NT2/D1 (cell line): Measurements from ENCODE around the gene GPR17.

Source experiments
- DNase-seq: peaks from one replicate; pipeline ENCODE4 v3.0.0-alpha.2; 2011; ENCODE audit warnings: low read depth, low spot score
- H3K27me3 ChIP-seq: 2 replicates; pipeline ENCODE4 v1.6.0; 2011; ENCODE audit warnings: mild to moderate bottlenecking; ENCODE audit not compliant: insufficient read length, insufficient read depth
- H3K36me3 ChIP-seq: 2 replicates; pipeline ENCODE4 v1.6.1; 2011; ENCODE audit warnings: mild to moderate bottlenecking, low read length, mixed read lengths; ENCODE audit not compliant: insufficient read depth, insufficient read length
- H3K4me1 ChIP-seq: 2 replicates; pipeline ENCODE4 v1.5.1; 2011; ENCODE audit not compliant: insufficient read depth, insufficient read length
- H3K4me3 ChIP-seq: 2 replicates; pipeline ENCODE4 v1.5.1; 2011; ENCODE audit warnings: low read depth; ENCODE audit not compliant: insufficient read length
- H3K9ac ChIP-seq: 2 replicates; pipeline ENCODE4 v1.6.0; 2011; ENCODE audit warnings: low read depth; ENCODE audit not compliant: insufficient read length
- H3K9me3 ChIP-seq: 2 replicates; pipeline ENCODE4 v1.5.1; 2011; ENCODE audit warnings: mild to moderate bottlenecking, low read length; ENCODE audit not compliant: insufficient read depth
- SUZ12 ChIP-seq: IDR thresholded peaks from 2 replicates; pipeline ENCODE4 v1.6.1; 2011; ENCODE audit not compliant: insufficient read length, insufficient read depth; ENCODE audit errors: extremely low read depth
- YY1 ChIP-seq: IDR thresholded peaks from 2 replicates; pipeline ENCODE4 v1.6.1; 2011; ENCODE audit not compliant: insufficient read length, insufficient read depth
- ZNF274 ChIP-seq: IDR thresholded peaks from 2 replicates; pipeline ENCODE4 v1.6.1; 2011; ENCODE audit warnings: mild to moderate bottlenecking, low read depth, low read length

The GPR17 gene

GRCh38 chr2:127645395-127646291, at the start of gene GPR17:
Gene GPR17 (plus strand): TSS chr2:127646153. CDS start chr2:127650736, 4,583 bp downstream.
- no peak for TF ChIP-seq YY1
- no peak for TF ChIP-seq SUZ12
- no peak for TF ChIP-seq ZNF274
- H3K9ac ChIP-seq = no peak within 1 kb of the TSS
- no peaks in the 10 kb centered on the region for H3K9me3 ChIP-seq
- peaks cover 44% of the 10 kb centered on the region for H3K4me1 ChIP-seq
- H3K4me3 ChIP-seq = no peak within 1 kb of the TSS
- H3K36me3 ChIP-seq = peaks cover 5% of the 10 kb centered on the region
- DNase-seq = no peak
- no peaks in the 10 kb centered on the region for H3K27me3 ChIP-seq

- no peaks in the 10 kb centered on the region for H3K36me3 ChIP-seq
- H3K27me3 ChIP-seq = no peaks in the 10 kb centered on the region
- TF ChIP-seq SUZ12 = no peak
- no peak for TF ChIP-seq ZNF274
- TF ChIP-seq YY1 = no peak
- H3K9me3 ChIP-seq = no peaks in the 10 kb centered on the region
- no peak for DNase-seq
- H3K4me3 ChIP-seq = no peak overlapping the region
- no peaks in the 10 kb centered on the region for H3K4me1 ChIP-seq
- H3K9ac ChIP-seq = no peak overlapping the region
Observed at GRCh38 chr2:127596311-127597045, 49.5 kb upstream of the GPR17 start.

- Histone ChIP-seq H3K4me1 (no peaks in the 10 kb centered on the region), H3K27me3 (no peaks in the 10 kb centered on the region), H3K36me3 (no peaks in the 10 kb centered on the region), H3K4me3 (no peak overlapping the region), H3K9me3 (peaks cover 4% of the 10 kb centered on the region; the same call in 1 of the 2 replicates), H3K9ac (no peak overlapping the region)
- DNase-seq = no peak
- TF ChIP-seq ZNF274 (no peak), YY1 (no peak), SUZ12 (no peak)
Observed at GRCh38 chr2:127597046-127597983, 48.6 kb upstream of the GPR17 start.

GRCh38 chr2:127597984-127598380, 48.0 kb upstream of the GPR17 start:
- H3K4me3 ChIP-seq = no peak overlapping the region
- H3K4me1 ChIP-seq = no peaks in the 10 kb centered on the region
- no peaks in the 10 kb centered on the region for H3K36me3 ChIP-seq
- H3K9ac ChIP-seq = no peak overlapping the region
- peaks cover 11% of the 10 kb centered on the region; the same call in 1 of the 2 replicates for H3K9me3 ChIP-seq
- no peaks in the 10 kb centered on the region for H3K27me3 ChIP-seq
- no peak for DNase-seq
- TF ChIP-seq YY1 = no peak
- no peak for TF ChIP-seq SUZ12
- TF ChIP-seq ZNF274 = no peak

GRCh38 chr2:127598711-127599110, 47.2 kb upstream of the GPR17 start:
- H3K9ac ChIP-seq = no peak overlapping the region
- no peaks in the 10 kb centered on the region for H3K4me1 ChIP-seq
- peaks cover 16% of the 10 kb centered on the region; the same call in 1 of the 2 replicates for H3K9me3 ChIP-seq
- no peaks in the 10 kb centered on the region for H3K27me3 ChIP-seq
- H3K4me3 ChIP-seq = no peak overlapping the region
- TF ChIP-seq YY1 = no peak
- H3K36me3 ChIP-seq = no peaks in the 10 kb centered on the region
- DNase-seq = no peak

- no peak for DNase-seq
- H3K9me3 ChIP-seq = peaks cover 16% of the 10 kb centered on the region; the same call in 1 of the 2 replicates
- no peak overlapping the region for H3K9ac ChIP-seq
- no peaks in the 10 kb centered on the region for H3K27me3 ChIP-seq
- TF ChIP-seq YY1 (no peak), ZNF274 (no peak), SUZ12 (no peak)
- H3K4me3 ChIP-seq = no peak overlapping the region
- H3K36me3 ChIP-seq = no peaks in the 10 kb centered on the region
- H3K4me1 ChIP-seq = no peaks in the 10 kb centered on the region
Observed at GRCh38 chr2:127599211-127599610, 46.7 kb upstream of the GPR17 start.
